Epithelial cell of esophagus (primary cell): Measurements from ENCODE around the gene ARHGEF39.
"Not testable (repeated sequence)": the region's sequence is repeated elsewhere in the genome, so short reads cannot be mapped to it uniquely, and the experiment has no call there.

Experiments used
- DNase-seq: peaks from one replicate; pipeline ENCODE4 v3.0.0; 2010; ENCODE audit warnings: low read depth
- H3K4me3 ChIP-seq: 2 replicates; pipeline ENCODE4 v1.5.1; 2011; ENCODE audit warnings: mild to moderate bottlenecking, low read length, control low read depth
- CTCF ChIP-seq: IDR thresholded peaks from 2 replicates; pipeline ENCODE4 v1.5.1; 2011; ENCODE audit warnings: low read depth, mild to moderate bottlenecking, low read length, control low read depth, inconsistent platforms; ENCODE audit not compliant: insufficient read depth; ENCODE audit errors: missing control alignments

The ARHGEF39 gene

GRCh38 chr9:35651956-35652828 lies 12.8 kb downstream of the ARHGEF39 start:
- no peak for TF ChIP-seq CTCF
- no peak overlapping the region for H3K4me3 ChIP-seq
- DNase-seq: peak; percentile 88

- no peak for DNase-seq
- TF ChIP-seq CTCF: no peak
- H3K4me3 ChIP-seq: no peak within 1 kb of the TSS
Observed at GRCh38 chr9:35650341-35651158, 14.4 kb downstream of the ARHGEF39 start, which contains the start of gene SIT1. TSS of gene SIT1 (minus strand) at chr9:35650931. CDS start at chr9:35650853, 78 bp downstream.

- no peak overlapping the region for H3K4me3 ChIP-seq
- DNase-seq: no peak
Observed at GRCh38 chr9:35649431-35650340, 15.3 kb downstream of the ARHGEF39 start.

GRCh38 chr9:35646533-35647265 lies 18.3 kb downstream of the ARHGEF39 start:
- DNase-seq: peak; percentile 91
- H3K4me3 ChIP-seq: peak overlapping the region; percentile 73
- TF ChIP-seq CTCF: peak; percentile 72

More at GRCh38 chr9:35649431-35650340, 15.3 kb downstream of the ARHGEF39 start:
- TF ChIP-seq CTCF: no peak

- H3K4me3 ChIP-seq: peak overlapping the region; percentile 73
- peak; percentile 83 for DNase-seq
- TF ChIP-seq CTCF: peak; percentile 45
Observed at GRCh38 chr9:35646153-35646532, 18.9 kb downstream of the ARHGEF39 start.

GRCh38 chr9:35645736-35646135 lies 19.3 kb downstream of the ARHGEF39 start:
- DNase-seq: not testable (repeated sequence)

More at GRCh38 chr9:35645736-35646135, 19.3 kb downstream of the ARHGEF39 start:
- H3K4me3 ChIP-seq: peak overlapping the region; percentile 73
